ENCODE data around the gene FREM1.
A peak's percentile ranks its signal among the peaks of the same experiment; 100 is the strongest.

Gene FREM1

DNA sequence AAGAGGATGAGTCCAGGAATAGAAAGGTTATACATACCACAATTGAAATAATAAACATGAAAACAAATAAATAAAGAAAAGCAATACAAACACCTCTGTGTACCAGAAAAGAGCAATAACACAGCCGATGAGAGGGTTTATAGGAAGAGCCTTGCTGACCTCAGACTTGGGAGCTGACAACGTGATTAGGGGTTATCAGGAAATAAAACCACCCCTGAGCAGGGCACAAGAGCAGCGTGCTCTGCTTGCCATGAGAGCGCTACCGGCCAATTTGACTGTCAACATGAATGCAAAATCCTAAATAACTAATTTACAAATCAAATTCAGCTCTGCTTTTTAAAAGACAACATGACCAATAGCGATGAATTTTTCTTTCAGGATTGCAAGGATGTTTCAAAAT, 2.6 kb upstream of the FREM1 start:
- DNase-seq (ENCODE audit: low read depth): no peak

GRCh38 chr9:14911046-14911445, 818 bp upstream of the FREM1 start:
- DNase-seq (ENCODE audit: low read depth): no peak

GRCh38 chr9:14909601-14909960, 647 bp downstream of the FREM1 start:
- peak; percentile 5 for DNase-seq (ENCODE audit: low read depth)

DNA sequence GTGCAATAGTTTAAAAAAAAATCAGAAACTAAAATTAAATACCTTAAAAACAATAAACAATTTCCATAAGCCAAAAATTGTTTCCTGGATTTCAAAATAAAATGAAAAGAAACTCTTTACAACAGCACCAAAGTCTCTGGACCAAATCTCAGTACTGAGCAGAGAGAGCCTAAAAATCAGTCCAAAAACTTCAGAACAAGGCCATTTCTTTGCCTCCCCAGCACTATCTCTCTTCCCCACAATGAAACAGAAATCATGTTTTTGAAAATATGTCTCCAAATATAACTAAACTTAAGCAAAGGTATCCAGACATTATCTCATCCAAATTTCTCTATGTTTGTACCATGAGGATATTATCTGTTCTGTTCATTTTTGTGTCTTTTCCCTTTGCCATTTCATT, 1.0 kb downstream of the FREM1 start:
- DNase-seq (ENCODE audit: low read depth): no peak

GRCh38 chr9:14908295-14909180, 1.7 kb downstream of the FREM1 start:
- peak; percentile 4 for DNase-seq (ENCODE audit: low read depth)

DNA sequence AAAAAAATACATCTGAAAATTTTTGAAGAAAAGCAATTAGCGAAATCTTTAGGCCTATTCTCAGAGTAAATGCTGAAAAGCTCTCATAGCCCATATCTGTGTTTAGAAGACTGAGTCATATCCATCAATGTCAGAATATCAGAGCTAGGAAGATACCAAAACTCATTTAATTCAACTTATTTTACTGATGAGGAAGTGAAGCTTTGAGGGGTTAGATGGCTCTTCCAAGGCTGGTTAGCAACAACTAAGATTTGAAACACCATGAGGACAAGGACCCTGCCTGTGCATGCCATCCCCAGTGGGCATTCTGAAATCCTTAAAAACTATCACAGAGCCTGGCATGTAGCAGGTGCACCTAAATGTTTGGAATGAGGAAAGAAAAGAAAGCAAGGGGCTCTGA, 2.5 kb downstream of the FREM1 start:
- no peak for DNase-seq (ENCODE audit: low read depth)

- no peak for DNase-seq (ENCODE audit: low read depth)
Observed at GRCh38 chr9:14907360-14907685, 2.9 kb downstream of the FREM1 start.

DNA sequence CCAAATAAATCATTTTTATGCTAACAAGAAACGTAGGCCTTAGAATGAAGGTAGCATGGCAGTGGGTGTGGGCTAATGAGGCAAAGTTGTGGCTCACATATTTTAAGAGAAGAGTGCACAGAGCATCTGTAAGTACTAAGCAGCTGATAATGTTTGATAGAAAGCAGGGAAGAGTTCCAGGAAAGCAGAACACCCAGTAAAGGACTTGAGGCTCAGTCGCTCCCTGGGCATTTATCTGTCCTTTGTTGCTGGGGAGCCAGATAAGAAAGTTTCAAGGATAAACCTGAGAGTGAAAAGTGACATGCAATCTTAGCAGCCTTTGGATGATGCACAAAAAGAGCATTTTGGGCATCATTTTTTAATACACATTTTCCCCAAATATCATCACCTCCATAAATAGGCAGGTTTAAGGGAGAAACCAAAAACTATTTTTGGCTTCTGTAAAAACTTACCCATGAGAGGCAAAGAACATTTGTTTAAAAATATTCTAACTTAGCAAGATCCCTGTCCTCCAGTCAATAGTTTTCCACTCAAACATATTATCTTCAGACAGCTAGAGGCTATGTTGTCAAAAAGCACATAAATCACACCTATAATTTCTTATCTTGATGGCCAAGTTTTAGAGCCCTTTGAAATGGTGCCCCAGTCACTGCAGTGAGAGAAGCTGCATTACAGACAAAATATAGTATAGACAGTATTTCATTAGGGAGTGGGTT, 3.4 kb downstream of the FREM1 start:
- no peak for DNase-seq (ENCODE audit: low read depth)

DNA sequence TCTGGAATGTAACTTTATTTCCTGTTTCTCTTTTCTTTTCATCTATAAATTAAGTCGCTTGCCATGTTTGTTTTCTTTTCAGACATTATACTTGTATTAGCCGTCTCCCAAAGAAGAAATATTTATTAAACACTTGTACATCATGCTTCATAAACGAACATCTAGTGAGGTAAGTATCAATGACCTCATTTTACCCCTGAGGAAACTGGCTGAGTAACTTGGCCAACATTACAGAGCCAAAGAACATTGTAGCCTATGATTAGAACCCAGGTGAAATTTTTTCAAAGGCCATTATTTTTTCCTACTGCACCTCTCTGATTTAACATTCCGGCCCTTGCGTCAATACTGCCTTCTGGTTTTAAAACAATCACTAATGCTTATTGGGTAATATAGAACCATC, 4.2 kb downstream of the FREM1 start:
- no peak for DNase-seq (ENCODE audit: low read depth)

DNA sequence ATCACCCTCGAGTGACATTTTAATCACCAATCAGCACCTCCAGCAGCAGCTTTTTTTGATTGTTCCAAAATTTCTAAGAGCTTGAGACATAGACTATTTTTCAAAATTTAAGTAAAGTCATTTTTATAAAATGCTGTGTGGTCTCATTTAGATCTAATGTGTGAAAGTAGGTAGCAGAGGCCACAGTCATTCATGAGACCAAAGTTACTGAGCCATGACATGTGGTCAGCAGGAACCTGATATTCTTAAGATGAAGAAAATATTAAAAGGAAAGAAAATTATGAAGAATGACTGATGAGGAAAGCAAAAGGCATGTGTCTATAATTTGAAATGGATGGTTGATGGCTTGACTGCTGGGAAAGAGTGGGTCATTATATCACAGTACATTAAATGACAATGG, 7.2 kb downstream of the FREM1 start:
- DNase-seq (ENCODE audit: low read depth): no peak

DNA sequence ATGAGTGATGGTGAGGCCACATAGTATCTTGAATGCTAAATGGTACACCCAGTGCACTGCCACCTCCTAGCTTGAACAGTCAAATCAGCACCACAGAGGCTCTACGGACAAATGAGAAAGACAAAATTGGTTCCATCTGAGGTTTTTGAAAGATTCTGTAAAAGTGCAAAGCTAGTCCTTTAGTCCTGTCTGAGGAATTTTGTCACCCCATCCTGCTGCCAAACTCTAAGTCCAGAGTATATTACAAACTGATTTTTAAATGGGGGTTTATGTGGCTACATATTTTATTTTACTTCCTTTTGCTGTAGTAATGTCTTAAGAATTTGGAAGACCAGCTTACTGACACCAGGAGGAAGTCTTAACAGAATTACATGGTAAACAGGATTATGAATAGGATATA, 7.7 kb downstream of the FREM1 start:
- no peak for DNase-seq (ENCODE audit: low read depth)

DNA sequence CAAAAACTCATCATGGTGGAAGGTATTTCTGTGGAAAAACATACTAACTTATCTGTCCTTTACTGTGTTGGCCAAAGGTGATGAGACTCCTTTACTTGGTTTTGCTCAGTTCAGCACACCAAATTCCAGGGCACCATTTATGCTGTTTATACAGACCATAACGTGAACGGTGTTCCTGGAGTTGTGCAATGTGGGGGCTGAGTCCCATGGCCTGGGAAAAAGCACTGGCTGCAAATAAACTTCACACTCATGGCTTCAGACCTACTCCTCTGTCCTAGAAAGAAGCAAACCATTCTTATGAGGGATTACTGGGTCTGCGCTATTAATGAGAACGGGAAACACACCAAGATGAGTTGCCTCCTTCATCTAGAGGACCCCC, 10.4 kb downstream of the FREM1 start:
- DNase-seq (ENCODE audit: low read depth): no peak

GRCh38 chr9:14899042-14899814, 11.0 kb downstream of the FREM1 start:
- DNase-seq (ENCODE audit: low read depth): no peak

DNA sequence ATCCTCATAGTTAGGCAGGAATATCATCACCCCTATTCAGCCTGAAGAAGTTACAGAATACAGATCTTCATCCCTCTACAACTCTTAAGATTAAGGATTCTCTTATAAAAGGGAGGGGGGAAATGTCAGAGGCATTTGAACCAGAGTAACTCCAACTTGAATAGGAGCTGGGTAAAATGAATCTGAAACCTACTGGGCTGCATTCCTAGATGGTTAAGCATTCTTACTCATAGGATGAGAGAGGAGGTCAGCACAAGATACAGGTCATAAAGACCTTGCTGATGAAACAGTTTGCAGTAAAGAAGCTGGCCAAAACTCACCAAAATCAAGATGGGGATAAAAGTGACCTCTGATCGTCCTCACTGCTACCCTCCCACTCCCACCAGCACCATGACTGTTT, 14.4 kb downstream of the FREM1 start:
- no peak for DNase-seq (ENCODE audit: low read depth)

DNA sequence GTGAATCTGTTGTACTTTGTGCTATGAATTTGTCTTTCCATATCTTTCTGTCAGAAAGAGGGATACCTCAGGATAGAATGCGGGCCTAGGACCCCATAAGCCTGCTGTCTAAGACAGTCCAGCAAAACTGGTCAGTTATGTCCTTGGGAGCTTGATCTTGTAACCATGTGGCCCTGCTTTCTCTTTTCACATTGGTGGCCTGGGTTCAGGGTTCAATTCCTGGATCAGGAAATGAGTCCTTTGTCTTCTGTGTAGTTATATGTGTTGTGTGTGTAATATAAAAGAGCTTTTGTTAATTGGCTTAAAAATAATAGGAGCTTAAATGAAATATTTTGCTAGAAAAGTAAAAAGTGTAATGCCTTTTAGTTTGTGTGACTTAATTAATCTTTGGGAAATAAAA, 16.9 kb downstream of the FREM1 start:
- DNase-seq (ENCODE audit: low read depth): no peak

DNA sequence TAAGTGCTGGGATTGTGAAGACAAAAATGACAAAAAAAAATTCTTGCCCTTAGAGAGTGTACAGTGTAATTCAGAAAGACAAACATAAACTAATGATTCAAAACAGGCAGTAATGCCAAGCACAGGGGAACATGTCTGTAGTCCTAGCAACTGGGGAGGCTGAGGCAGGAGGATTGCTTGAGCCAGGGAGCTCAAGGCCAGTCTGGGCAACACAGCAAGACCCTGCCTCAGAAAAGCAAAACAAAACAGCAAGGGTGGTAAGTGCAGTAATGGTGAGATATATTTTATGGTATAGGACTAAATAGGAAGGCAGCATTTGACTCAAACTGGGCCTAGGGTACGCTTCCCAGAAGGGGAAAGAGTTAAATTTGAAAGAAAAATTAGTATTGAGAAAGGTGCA, 18.9 kb downstream of the FREM1 start:
- no peak for DNase-seq (ENCODE audit: low read depth)

DNA sequence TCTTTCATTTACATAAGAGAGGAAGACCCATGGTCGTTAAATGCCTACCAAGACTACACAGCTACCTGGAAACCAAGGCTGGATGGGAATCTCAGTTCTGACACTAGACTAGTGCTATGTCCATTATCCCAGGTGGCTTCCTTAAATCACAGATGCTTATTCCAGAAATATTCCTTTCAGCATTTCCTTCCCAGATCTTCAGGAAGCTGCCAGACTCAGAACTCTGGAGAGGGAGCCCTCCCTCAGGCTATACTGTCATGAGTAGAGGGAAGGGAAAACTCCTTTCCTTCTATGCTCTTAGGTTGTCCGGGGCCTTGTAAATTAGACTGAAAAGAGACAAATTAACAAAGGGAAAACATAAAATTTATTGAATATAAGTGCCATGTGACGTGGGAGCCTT, 20.8 kb downstream of the FREM1 start:
- DNase-seq (ENCODE audit: low read depth): no peak

DNA sequence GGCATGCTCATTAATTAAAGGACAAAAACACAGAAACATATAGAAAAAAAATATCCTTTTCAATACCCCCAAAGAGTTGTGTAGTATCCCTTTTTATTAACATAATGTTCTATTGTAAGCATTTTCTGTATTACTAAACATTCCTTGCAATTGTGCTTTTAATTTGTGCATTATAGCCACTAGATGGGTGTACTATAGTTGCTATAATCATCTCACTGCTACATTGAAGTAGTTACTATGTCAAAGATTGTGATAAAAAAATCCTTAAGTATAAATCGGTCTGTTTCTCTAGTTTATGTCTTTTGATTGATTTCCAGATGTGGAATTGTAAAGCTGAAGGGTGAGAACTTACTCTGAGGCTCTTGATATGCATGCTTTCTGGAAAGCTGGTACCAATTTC, 21.4 kb downstream of the FREM1 start:
- no peak for DNase-seq (ENCODE audit: low read depth)

DNA sequence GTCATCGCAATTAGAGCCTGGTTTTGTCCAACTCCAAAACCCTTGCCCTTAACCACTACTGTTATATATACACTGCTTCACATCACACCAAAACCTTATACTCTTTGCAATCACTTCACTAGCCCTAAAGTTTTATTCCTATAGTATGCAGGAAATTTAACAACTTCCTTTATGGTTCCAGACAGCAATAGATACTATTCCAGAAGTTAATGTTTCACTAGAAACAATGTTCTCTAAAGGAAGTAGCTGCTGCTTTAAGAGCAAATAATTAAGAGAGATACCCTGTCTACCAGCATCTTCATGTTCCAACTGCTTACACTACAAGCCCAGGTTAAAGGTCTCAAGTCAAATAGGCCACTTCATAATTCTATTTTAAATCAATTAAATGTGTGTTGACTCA, 22.0 kb downstream of the FREM1 start:
- no peak for DNase-seq (ENCODE audit: low read depth)

DNA sequence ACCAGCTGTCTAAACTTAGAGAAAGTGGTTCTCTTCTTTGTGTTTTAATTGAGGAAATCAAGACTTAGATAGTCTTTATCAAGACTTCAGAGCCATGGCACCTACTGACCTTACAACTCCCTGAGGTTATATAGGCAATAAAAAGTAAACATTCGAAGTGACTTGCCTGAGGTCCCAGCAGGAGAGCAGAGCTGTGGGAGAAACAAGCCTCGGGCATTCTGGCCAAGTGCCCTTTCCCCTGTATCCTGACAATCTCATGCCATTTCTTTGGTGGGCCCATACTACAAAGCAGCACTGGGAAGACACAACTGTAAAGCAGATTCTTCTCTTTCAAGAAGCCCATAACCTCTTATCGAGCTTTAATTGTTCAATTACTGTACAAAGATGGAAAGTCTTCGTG, 23.1 kb downstream of the FREM1 start:
- DNase-seq (ENCODE audit: low read depth): no peak

GRCh38 chr9:14883310-14883944, 26.8 kb downstream of the FREM1 start:
- DNase-seq (ENCODE audit: low read depth): peak; percentile 33

DNA sequence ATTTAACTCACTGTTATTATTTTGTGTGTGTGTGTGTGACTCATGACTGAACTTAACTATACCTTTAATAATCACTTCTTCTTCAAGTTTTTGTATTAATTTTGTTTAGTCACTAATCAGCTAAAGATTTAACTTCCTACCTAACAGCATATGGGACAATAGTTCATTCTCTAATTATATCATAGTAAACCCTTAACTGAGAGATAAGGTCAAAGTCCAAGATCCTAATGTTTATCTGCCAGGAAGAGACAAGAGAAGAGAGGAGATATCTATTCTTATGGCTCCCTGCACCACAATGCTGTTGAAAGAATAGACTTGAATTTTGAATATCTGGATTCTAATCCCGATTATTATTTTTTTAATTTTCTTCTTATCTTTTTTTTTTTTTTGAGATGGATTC, 28.1 kb downstream of the FREM1 start:
- no peak for DNase-seq (ENCODE audit: low read depth)

GRCh38 chr9:14881006-14881405, 29.2 kb downstream of the FREM1 start:
- no peak for DNase-seq (ENCODE audit: low read depth)

Measured in fibroblast of gingiva (primary cell).